Measurements from ENCODE around the gene VN1R5.
"Not testable (repeated sequence)": the region's sequence is repeated elsewhere in the genome, so short reads cannot be mapped to it uniquely, and the experiment has no call there.

The VN1R5 gene

GRCh38 chr1:247255772-247256171 is at the start of gene VN1R5:
VN1R5 (plus strand) TSS chr1:247256072.
- DNase-seq (ENCODE audit: low spot score), result not testable (repeated sequence)

- DNase-seq (ENCODE audit: low spot score), result no peak
Measured at GRCh38 chr1:247209396-247209795, 46.5 kb upstream of the VN1R5 start.

- no peak for DNase-seq (ENCODE audit: low spot score)
Measured at GRCh38 chr1:247210062-247210375, 45.9 kb upstream of the VN1R5 start.

GRCh38 chr1:247210376-247211117 is 45.3 kb upstream of the VN1R5 start:
- peak; percentile 88 for DNase-seq (ENCODE audit: low spot score)

GRCh38 chr1:247211339-247211738 is 44.5 kb upstream of the VN1R5 start:
- no peak for DNase-seq (ENCODE audit: low spot score)

GRCh38 chr1:247212012-247212411 is 43.9 kb upstream of the VN1R5 start:
- DNase-seq (ENCODE audit: low spot score), result no peak

- DNase-seq (ENCODE audit: low spot score), result no peak
Measured at GRCh38 chr1:247212627-247213617, 43.0 kb upstream of the VN1R5 start.

- DNase-seq (ENCODE audit: low spot score), result no peak
Measured at GRCh38 chr1:247216261-247216660, 39.6 kb upstream of the VN1R5 start.

- DNase-seq (ENCODE audit: low spot score), result no peak
Measured at GRCh38 chr1:247218121-247218651, 37.7 kb upstream of the VN1R5 start.

- not testable (repeated sequence) for DNase-seq (ENCODE audit: low spot score)
Measured at GRCh38 chr1:247220280-247220679, 35.6 kb upstream of the VN1R5 start.

- no peak for DNase-seq (ENCODE audit: low spot score)
Measured at GRCh38 chr1:247222840-247223239, 33.0 kb upstream of the VN1R5 start.

- DNase-seq (ENCODE audit: low spot score), result no peak
Measured at GRCh38 chr1:247224822-247225221, 31.1 kb upstream of the VN1R5 start.

- no peak for DNase-seq (ENCODE audit: low spot score)
Measured at GRCh38 chr1:247228133-247228532, 27.7 kb upstream of the VN1R5 start.

- no peak for DNase-seq (ENCODE audit: low spot score)
Measured at GRCh38 chr1:247241691-247242090, 14.2 kb upstream of the VN1R5 start.

GRCh38 chr1:247243524-247244137 is 12.2 kb upstream of the VN1R5 start:
- DNase-seq (ENCODE audit: low spot score), result no peak

GRCh38 chr1:247246325-247247115 is 9.4 kb upstream of the VN1R5 start:
- DNase-seq (ENCODE audit: low spot score), result no peak

- DNase-seq (ENCODE audit: low spot score), result no peak
Measured at GRCh38 chr1:247247568-247247967, 8.3 kb upstream of the VN1R5 start.

GRCh38 chr1:247266053-247266452 is 10.2 kb downstream of the VN1R5 start:
- DNase-seq (ENCODE audit: low spot score), result no peak

- no peak for DNase-seq (ENCODE audit: low spot score)
Measured at GRCh38 chr1:247268390-247269045, 12.6 kb downstream of the VN1R5 start.

- no peak for DNase-seq (ENCODE audit: low spot score)
Measured at GRCh38 chr1:247269133-247269532, 13.3 kb downstream of the VN1R5 start.

GRCh38 chr1:247270003-247270402 is 14.1 kb downstream of the VN1R5 start:
- DNase-seq (ENCODE audit: low spot score), result no peak

Measured in hematopoietic multipotent progenitor cell treated with erythropoietin and hydrocortisone succinate and interleukin-3 and kit ligand, for 17 days (in vitro differentiated cells).